HepG2 (cell line): Measurements from ENCODE around the gene CGREF1. TPM values are rescaled to one million over a fixed set of nuclear protein-coding genes. Genes with fewer than 3 reads are reported as not detected.

ENCODE experiments used
- ARNT ChIP-seq: fragments of 450-650 bp; IDR thresholded peaks from 2 replicates; pipeline ENCODE4 v1.6.1; 2017
- JUNB ChIP-seq: sonication (generic); formaldehyde crosslinking; IDR thresholded peaks from 2 replicates; pipeline ENCODE4 v1.8.0; 2022; ENCODE audit warnings: missing genetic modification reagents, mild to moderate bottlenecking, borderline replicate concordance
- MIXL1 ChIP-seq: IDR thresholded peaks from 2 replicates; pipeline ENCODE4 v1.6.1; 2016
- MXI1 ChIP-seq: IDR thresholded peaks from 3 replicates; pipeline ENCODE4 v1.6.1; 2012; ENCODE audit warnings: low read depth, low read length, inconsistent platforms, borderline replicate concordance
- NCOA5 ChIP-seq: sonication (generic); formaldehyde crosslinking; IDR thresholded peaks from 2 replicates; pipeline ENCODE4 v1.4.0; 2020; ENCODE audit warnings: missing genetic modification reagents
- PHF8 ChIP-seq: sonication (generic); formaldehyde crosslinking; IDR thresholded peaks from 2 replicates; pipeline ENCODE4 v1.5.0; 2020; ENCODE audit warnings: missing genetic modification reagents
- SIX1 ChIP-seq: sonication (generic); formaldehyde crosslinking; IDR thresholded peaks from 2 replicates; pipeline ENCODE4 v1.4.0; 2020; ENCODE audit warnings: missing genetic modification reagents, borderline replicate concordance
- SP140L ChIP-seq: sonication (generic); formaldehyde crosslinking; IDR thresholded peaks from 2 replicates; pipeline ENCODE4 v1.4.0; 2020; ENCODE audit warnings: missing genetic modification reagents, borderline replicate concordance
- TOE1 ChIP-seq: sonication (generic); formaldehyde crosslinking; IDR thresholded peaks from 2 replicates; pipeline ENCODE4 v1.4.0; 2020; ENCODE audit warnings: mild to moderate bottlenecking, missing genetic modification reagents
- TSC22D2 ChIP-seq: sonication (generic); formaldehyde crosslinking; IDR thresholded peaks from 2 replicates; pipeline ENCODE4 v1.5.1; 2020; ENCODE audit warnings: missing genetic modification reagents, mild to moderate bottlenecking, borderline replicate concordance
- ZEB1 ChIP-seq: IDR thresholded peaks from 2 replicates; pipeline ENCODE4 v1.6.1; 2012; ENCODE audit warnings: mild to moderate bottlenecking, low read depth, inconsistent platforms; ENCODE audit not compliant: insufficient replicate concordance
- ZNF335 ChIP-seq: sonication (generic); formaldehyde crosslinking; IDR thresholded peaks from 2 replicates; pipeline ENCODE4 v1.4.0; 2020; ENCODE audit warnings: missing genetic modification reagents
- ZNF614 ChIP-seq: IDR thresholded peaks from 2 replicates; pipeline ENCODE4 v1.6.1; 2018; ENCODE audit warnings: missing biosample characterization, missing genetic modification reagents, inconsistent platforms, borderline replicate concordance
- ZNF850 ChIP-seq: sonication (generic); formaldehyde crosslinking; conservative IDR thresholded peaks from 2 replicates; pipeline ENCODE4 v1.9.0; 2021; ENCODE audit warnings: mild to moderate bottlenecking, missing genetic modification reagents
- polyA plus RNA-seq, 8 experiments: library from polyadenylated mRNA; depleted of rRNA in 3 of 8; stranded (reverse) in 7 of 8; unstranded in 1 of 8; fragments of >200 nt; fragmentation: Illumina TruSeq in 4 of 8; extraction: Trizol in 4 of 8; gene quantifications; 2 replicates each; pipeline versions ENCODE4 v1.2.1 to v1.2.3, GENCODE V29; 2011 to 2016; ENCODE audit warnings: low read depth in 4 of 8, missing spikeins in 1 of 8, mixed read lengths in 1 of 8; ENCODE audit not compliant: insufficient read depth in 1 of 8
- total RNA-seq, 5 experiments: library from RNA; depleted of rRNA; stranded (reverse); fragments of >200 nt; fragmentation: Illumina TruSeq; extraction: Trizol; gene quantifications; 2 replicates each; pipeline ENCODE4 v1.2.3, GENCODE V29; 2016; ENCODE audit warnings: low read depth in 1 of 5
- TF ChIP-seq, protein P1 (sequence below): sonication (generic); formaldehyde crosslinking; IDR thresholded peaks from 2 replicates; pipeline ENCODE4 v1.4.0; 2020; ENCODE audit warnings: missing genetic modification reagents
- TF ChIP-seq, protein P2 (sequence below): sonication (generic); formaldehyde crosslinking; IDR thresholded peaks from 2 replicates; pipeline ENCODE4 v1.4.0; 2020; ENCODE audit warnings: mild to moderate bottlenecking, missing genetic modification reagents
- TF ChIP-seq, protein P3 (sequence below): sonication (generic); formaldehyde crosslinking; IDR thresholded peaks from 2 replicates; pipeline ENCODE4 v1.5.1; 2020; ENCODE audit warnings: missing genetic modification reagents, mild to moderate bottlenecking, borderline replicate concordance
- TF ChIP-seq, protein P4 (sequence below): sonication (generic); formaldehyde crosslinking; IDR thresholded peaks from 2 replicates; pipeline ENCODE4 v1.5.0; 2020; ENCODE audit warnings: missing genetic modification reagents
- TF ChIP-seq, protein P5 (sequence below): sonication (generic); formaldehyde crosslinking; IDR thresholded peaks from 2 replicates; pipeline ENCODE4 v1.4.0; 2020; ENCODE audit warnings: mild to moderate bottlenecking, low read depth, missing genetic modification reagents

CGREF1 gene
- total and polyA plus RNA-seq, 2 of the 13 experiments (the other 11 are each of a cell fraction or from before 2014, with no cell fraction given): 13.9 to 23.4 TPM

DNA sequence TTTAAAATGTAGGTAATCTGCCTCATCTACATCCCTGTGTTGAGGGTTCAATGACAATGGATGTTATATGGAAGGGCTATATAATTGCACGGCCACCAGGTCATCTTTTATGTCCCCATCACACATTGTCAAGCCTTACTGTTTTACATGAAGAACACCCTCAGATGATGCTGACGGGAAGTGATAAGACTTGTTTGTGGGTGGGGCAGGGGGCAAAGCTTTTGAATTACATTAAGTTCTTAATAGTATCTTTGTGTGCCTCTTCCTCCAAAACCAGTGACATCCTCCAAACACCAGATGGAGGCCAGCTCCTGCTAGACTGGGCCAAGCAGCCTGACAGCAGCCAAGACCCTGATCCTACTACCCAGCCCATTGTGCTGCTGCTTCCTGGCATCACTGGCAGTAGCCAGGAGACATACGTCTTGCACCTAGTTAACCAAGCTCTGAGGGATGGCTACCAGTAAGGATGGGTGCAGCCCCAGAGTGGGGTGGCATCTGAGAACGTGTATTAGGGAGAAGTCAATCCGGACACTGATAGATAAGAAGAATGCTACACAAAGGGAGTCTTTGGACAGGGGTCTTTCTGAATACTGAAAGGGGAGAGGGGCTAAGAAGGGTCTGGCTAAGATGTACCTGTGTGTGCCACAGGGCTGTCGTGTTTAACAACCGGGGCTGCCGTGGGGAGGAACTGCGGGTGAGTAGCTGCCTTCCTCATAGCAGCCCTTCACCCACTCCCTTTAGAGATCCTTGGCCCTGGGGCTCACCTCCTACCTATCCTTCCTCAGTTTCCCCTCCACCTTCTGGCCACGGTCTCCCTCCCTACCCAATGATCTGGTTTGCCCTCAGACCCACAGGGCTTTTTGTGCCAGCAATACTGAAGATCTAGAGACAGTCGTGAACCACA lies 10.0 kb upstream of the CGREF1 start (continued):
- TF ChIP-seq, protein P1, sequence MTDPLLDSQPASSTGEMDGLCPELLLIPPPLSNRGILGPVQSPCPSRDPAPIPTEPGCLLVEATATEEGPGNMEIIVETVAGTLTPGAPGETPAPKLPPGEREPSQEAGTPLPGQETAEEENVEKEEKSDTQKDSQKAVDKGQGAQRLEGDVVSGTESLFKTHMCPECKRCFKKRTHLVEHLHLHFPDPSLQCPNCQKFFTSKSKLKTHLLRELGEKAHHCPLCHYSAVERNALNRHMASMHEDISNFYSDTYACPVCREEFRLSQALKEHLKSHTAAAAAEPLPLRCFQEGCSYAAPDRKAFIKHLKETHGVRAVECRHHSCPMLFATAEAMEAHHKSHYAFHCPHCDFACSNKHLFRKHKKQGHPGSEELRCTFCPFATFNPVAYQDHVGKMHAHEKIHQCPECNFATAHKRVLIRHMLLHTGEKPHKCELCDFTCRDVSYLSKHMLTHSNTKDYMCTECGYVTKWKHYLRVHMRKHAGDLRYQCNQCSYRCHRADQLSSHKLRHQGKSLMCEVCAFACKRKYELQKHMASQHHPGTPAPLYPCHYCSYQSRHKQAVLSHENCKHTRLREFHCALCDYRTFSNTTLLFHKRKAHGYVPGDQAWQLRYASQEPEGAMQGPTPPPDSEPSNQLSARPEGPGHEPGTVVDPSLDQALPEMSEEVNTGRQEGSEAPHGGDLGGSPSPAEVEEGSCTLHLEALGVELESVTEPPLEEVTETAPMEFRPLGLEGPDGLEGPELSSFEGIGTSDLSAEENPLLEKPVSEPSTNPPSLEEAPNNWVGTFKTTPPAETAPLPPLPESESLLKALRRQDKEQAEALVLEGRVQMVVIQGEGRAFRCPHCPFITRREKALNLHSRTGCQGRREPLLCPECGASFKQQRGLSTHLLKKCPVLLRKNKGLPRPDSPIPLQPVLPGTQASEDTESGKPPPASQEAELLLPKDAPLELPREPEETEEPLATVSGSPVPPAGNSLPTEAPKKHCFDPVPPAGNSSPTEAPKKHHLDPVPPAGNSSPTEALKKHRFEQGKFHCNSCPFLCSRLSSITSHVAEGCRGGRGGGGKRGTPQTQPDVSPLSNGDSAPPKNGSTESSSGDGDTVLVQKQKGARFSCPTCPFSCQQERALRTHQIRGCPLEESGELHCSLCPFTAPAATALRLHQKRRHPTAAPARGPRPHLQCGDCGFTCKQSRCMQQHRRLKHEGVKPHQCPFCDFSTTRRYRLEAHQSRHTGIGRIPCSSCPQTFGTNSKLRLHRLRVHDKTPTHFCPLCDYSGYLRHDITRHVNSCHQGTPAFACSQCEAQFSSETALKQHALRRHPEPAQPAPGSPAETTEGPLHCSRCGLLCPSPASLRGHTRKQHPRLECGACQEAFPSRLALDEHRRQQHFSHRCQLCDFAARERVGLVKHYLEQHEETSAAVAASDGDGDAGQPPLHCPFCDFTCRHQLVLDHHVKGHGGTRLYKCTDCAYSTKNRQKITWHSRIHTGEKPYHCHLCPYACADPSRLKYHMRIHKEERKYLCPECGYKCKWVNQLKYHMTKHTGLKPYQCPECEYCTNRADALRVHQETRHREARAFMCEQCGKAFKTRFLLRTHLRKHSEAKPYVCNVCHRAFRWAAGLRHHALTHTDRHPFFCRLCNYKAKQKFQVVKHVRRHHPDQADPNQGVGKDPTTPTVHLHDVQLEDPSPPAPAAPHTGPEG: no peak
- TF ChIP-seq SIX1 (CRISPR knock-in tag) (no peak), ZNF614 (CRISPR knock-in tag) (no peak), ZNF850 (CRISPR knock-in tag) (no peak), ZNF335 (CRISPR knock-in tag) (no peak), ZEB1 (no peak), JUNB (no peak), MXI1 (no peak), SP140L (CRISPR knock-in tag) (no peak), MIXL1 (no peak), PHF8 (CRISPR knock-in tag) (0 out of 2 replicates have a peak, but pooled peaks have one; percentile 21), NCOA5 (CRISPR knock-in tag) (no peak), ARNT (no peak), TSC22D2 (no peak), TOE1 (no peak)
- TF ChIP-seq, protein P2, sequence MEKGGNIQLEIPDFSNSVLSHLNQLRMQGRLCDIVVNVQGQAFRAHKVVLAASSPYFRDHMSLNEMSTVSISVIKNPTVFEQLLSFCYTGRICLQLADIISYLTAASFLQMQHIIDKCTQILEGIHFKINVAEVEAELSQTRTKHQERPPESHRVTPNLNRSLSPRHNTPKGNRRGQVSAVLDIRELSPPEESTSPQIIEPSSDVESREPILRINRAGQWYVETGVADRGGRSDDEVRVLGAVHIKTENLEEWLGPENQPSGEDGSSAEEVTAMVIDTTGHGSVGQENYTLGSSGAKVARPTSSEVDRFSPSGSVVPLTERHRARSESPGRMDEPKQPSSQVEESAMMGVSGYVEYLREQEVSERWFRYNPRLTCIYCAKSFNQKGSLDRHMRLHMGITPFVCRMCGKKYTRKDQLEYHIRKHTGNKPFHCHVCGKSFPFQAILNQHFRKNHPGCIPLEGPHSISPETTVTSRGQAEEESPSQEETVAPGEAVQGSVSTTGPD (CRISPR knock-in tag): no peak
- TF ChIP-seq, protein P3, sequence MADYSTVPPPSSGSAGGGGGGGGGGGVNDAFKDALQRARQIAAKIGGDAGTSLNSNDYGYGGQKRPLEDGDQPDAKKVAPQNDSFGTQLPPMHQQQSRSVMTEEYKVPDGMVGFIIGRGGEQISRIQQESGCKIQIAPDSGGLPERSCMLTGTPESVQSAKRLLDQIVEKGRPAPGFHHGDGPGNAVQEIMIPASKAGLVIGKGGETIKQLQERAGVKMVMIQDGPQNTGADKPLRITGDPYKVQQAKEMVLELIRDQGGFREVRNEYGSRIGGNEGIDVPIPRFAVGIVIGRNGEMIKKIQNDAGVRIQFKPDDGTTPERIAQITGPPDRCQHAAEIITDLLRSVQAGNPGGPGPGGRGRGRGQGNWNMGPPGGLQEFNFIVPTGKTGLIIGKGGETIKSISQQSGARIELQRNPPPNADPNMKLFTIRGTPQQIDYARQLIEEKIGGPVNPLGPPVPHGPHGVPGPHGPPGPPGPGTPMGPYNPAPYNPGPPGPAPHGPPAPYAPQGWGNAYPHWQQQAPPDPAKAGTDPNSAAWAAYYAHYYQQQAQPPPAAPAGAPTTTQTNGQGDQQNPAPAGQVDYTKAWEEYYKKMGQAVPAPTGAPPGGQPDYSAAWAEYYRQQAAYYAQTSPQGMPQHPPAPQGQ (CRISPR knock-in tag): no peak
- TF ChIP-seq, protein P4, sequence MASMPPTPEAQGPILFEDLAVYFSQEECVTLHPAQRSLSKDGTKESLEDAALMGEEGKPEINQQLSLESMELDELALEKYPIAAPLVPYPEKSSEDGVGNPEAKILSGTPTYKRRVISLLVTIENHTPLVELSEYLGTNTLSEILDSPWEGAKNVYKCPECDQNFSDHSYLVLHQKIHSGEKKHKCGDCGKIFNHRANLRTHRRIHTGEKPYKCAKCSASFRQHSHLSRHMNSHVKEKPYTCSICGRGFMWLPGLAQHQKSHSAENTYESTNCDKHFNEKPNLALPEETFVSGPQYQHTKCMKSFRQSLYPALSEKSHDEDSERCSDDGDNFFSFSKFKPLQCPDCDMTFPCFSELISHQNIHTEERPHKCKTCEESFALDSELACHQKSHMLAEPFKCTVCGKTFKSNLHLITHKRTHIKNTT (CRISPR knock-in tag): no peak
- TF ChIP-seq, protein P5, sequence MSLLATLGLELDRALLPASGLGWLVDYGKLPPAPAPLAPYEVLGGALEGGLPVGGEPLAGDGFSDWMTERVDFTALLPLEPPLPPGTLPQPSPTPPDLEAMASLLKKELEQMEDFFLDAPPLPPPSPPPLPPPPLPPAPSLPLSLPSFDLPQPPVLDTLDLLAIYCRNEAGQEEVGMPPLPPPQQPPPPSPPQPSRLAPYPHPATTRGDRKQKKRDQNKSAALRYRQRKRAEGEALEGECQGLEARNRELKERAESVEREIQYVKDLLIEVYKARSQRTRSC (CRISPR knock-in tag): no peak
